Measurements from ENCODE around the gene ATP2B2. TPM values are rescaled to one million over a fixed set of nuclear protein-coding genes. Genes with fewer than 3 reads are reported as not detected.

ATP2B2 gene
- total RNA-seq, 1 donor from 2014 or later = 0.42 TPM

- Mint-ChIP-seq H3K4me1 (peaks cover 12% of the 10 kb centered on the region), H3K27ac (ENCODE audit: unreplicated experiment) (no peak overlapping the region), H3K27me3 (ENCODE audit: low read depth) (peaks cover 40% of the 10 kb centered on the region), H3K36me3 (ENCODE audit: low read depth) (no peaks in the 10 kb centered on the region), H3K4me3 (no peak overlapping the region), H3K9me3 (no peaks in the 10 kb centered on the region)
- TF ChIP-seq CTCF (conservative IDR thresholded peaks at IDR 0.05) = no peak
- no peak for DNase-seq (ENCODE audit: low read depth, low spot score)
These were observed 171.3 kb downstream of the ATP2B2 start for GRCh38 chr3:10334042-10334441.

DNA sequence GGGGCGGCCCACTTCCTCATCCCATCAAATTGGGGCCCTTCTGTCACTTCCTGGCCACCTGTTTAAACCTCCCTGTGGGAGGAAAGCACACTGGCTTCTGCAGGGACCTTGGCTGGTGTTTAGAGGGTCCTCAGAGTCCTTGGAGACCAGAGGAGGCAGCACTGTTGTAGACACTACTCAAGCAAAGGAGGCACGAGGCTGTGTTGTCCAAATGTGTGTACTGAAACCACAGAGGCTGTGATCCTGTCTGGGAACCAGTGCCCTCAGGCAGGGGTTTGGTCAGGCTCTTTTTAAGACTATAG, 172.1 kb downstream of the ATP2B2 start:
- no peak for TF ChIP-seq CTCF (conservative IDR thresholded peaks at IDR 0.05)
- no peak overlapping the region for H3K4me3 Mint-ChIP-seq
- DNase-seq (ENCODE audit: low read depth, low spot score) = no peak
- no peaks in the 10 kb centered on the region for H3K36me3 Mint-ChIP-seq (ENCODE audit: low read depth)
- no peak overlapping the region for H3K27ac Mint-ChIP-seq (ENCODE audit: unreplicated experiment)
- peaks cover 47% of the 10 kb centered on the region for H3K27me3 Mint-ChIP-seq (ENCODE audit: low read depth)
- H3K4me1 Mint-ChIP-seq = peaks cover 7% of the 10 kb centered on the region
- no peaks in the 10 kb centered on the region for H3K9me3 Mint-ChIP-seq

DNA sequence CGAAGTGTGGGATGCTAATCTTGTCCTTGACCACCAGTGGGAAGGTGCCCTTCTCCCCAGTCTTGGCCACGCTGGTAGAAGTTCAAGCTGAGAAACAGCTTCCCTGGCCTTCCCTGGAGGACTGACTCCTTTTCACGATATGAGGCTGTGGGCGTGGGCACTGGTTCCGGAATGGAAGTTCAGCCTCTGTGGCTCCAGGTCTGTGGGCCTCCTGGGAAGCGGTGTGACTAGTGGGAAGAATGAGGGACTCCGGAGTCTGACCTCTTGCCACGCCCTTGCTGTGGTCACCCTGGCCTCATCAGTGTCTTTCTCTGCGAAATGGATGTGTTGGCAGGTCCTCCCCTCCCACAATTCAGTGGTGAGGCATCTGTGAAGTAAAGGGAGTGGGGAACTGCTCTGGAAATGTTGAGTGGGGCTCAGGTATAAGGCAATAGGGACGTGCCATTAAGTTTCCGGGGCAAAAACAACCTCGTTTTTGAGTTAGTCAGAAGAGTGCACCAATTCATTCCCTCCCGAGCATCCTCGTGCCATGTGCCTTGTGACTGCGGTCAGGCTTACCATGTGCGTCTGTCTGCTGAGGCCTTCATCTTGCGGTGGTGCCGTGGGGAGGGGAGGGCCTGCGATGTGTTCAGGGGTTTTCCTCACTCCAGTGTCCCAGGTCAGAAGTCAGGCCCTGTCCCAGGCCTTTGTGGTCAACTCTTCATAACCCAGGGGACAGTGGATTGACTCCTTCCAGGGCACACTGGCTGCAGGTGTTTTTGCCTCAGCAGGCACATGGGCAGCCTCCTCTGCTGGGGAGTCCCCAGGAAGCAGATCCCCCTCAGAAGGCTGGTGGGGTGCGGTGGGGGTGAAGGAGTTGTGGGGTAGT, 172.7 kb downstream of the ATP2B2 start:
- no peaks in the 10 kb centered on the region for H3K9me3 Mint-ChIP-seq
- peaks cover 53% of the 10 kb centered on the region for H3K27me3 Mint-ChIP-seq (ENCODE audit: low read depth)

DNA sequence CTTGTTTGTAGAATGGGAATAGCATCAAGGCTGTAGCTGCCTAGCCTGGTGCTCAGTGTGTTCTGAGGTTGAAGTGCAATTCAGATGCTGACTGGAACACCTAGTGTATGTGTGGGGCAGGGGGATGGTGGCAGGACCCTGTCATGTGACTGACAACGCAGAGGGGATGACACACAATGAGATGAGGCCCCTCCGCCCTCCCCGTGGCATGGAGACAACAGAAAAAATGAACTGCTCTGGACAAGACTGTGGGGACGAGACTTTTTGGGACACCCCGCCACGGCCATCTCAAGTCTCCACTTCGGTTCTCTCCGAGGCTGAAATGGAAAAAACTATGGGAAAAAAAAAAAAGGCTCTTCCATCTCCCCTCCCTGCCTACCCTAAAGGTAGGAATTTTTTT, 174.1 kb downstream of the ATP2B2 start:
- no peak overlapping the region for H3K4me3 Mint-ChIP-seq
- no peaks in the 10 kb centered on the region for H3K36me3 Mint-ChIP-seq (ENCODE audit: low read depth)
- TF ChIP-seq CTCF (conservative IDR thresholded peaks at IDR 0.05) = no peak
- no peak for DNase-seq (ENCODE audit: low read depth, low spot score)
- H3K27me3 Mint-ChIP-seq (ENCODE audit: low read depth) = peaks cover 67% of the 10 kb centered on the region
- no peak overlapping the region for H3K27ac Mint-ChIP-seq (ENCODE audit: unreplicated experiment)
- peaks cover 4% of the 10 kb centered on the region for H3K4me1 Mint-ChIP-seq
- no peaks in the 10 kb centered on the region for H3K9me3 Mint-ChIP-seq

More for the DNA sequence above, 172.7 kb downstream of the ATP2B2 start:
- TF ChIP-seq CTCF (conservative IDR thresholded peaks at IDR 0.05) = no peak
- no peak overlapping the region for H3K27ac Mint-ChIP-seq (ENCODE audit: unreplicated experiment)
- no peaks in the 10 kb centered on the region for H3K36me3 Mint-ChIP-seq (ENCODE audit: low read depth)
- H3K4me1 Mint-ChIP-seq = peaks cover 4% of the 10 kb centered on the region
- DNase-seq (ENCODE audit: low read depth, low spot score) = no peak
- no peak overlapping the region for H3K4me3 Mint-ChIP-seq

GRCh38 chr3:10330319-10330718, 175.1 kb downstream of the ATP2B2 start:
- H3K4me1 Mint-ChIP-seq = no peaks in the 10 kb centered on the region
- no peaks in the 10 kb centered on the region for H3K9me3 Mint-ChIP-seq
- H3K27me3 Mint-ChIP-seq (ENCODE audit: low read depth) = peaks cover 77% of the 10 kb centered on the region
- TF ChIP-seq CTCF (conservative IDR thresholded peaks at IDR 0.05) = no peak
- DNase-seq (ENCODE audit: low read depth, low spot score) = no peak
- H3K36me3 Mint-ChIP-seq (ENCODE audit: low read depth) = no peaks in the 10 kb centered on the region
- H3K27ac Mint-ChIP-seq (ENCODE audit: unreplicated experiment) = no peak overlapping the region
- no peak overlapping the region for H3K4me3 Mint-ChIP-seq

All from neural crest cell (in vitro differentiated cells).